ENCODE data around the gene SLC2A1.
A peak's percentile ranks its signal among the peaks of the same experiment; 100 is the strongest.

The SLC2A1 gene

GRCh38 chr1:42927920-42928505 is 30.7 kb downstream of the SLC2A1 start:
- H3K4me3 ChIP-seq (ENCODE audit: low read depth, low read length), result no peak overlapping the region
- TF ChIP-seq CTCF (IDR thresholded peaks at IDR 0.05; ENCODE audit: control insufficient read depth, extremely low read depth, insufficient read depth), result no peak
- no peak for DNase-seq (ENCODE audit: low read depth)

DNA sequence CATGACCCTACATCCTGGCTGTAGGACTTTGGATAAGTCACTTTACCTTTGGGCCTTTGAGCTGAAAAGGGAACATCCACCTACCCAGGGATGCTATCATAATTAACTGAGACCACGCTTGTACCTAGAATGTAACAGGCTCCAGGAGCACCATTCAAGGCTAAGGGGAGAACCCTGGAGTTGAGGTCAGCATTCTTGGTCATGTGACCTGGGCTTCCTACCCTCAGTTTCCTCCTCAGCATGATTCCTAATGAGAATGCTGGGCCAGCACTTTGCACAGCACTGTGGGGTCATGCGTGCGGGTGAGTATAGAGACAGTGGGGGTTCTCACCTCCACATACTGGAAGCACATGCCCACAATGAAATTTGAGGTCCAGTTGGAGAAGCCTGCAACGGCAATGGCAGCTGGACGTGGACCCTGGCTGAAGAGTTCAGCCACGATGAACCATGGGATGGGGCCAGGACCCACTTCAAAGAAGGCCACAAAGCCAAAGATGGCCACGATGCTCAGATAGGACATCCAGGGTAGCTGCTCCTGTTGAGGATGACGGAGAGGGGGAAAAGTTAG is 31.3 kb downstream of the SLC2A1 start:
- H3K4me3 ChIP-seq (ENCODE audit: low read depth, low read length), result no peak overlapping the region
- no peak for DNase-seq (ENCODE audit: low read depth)
- TF ChIP-seq CTCF (IDR thresholded peaks at IDR 0.05; ENCODE audit: control insufficient read depth, extremely low read depth, insufficient read depth), result no peak

- no peak for TF ChIP-seq CTCF (IDR thresholded peaks at IDR 0.05; ENCODE audit: control insufficient read depth, extremely low read depth, insufficient read depth)
- no peak for DNase-seq (ENCODE audit: low read depth)
- no peak overlapping the region for H3K4me3 ChIP-seq (ENCODE audit: low read depth, low read length)
These were observed 31.8 kb downstream of the SLC2A1 start for GRCh38 chr1:42926879-42927242.

- H3K4me3 ChIP-seq (ENCODE audit: low read depth, low read length), result no peak overlapping the region
- TF ChIP-seq CTCF (IDR thresholded peaks at IDR 0.05; ENCODE audit: control insufficient read depth, extremely low read depth, insufficient read depth), result no peak
- no peak for DNase-seq (ENCODE audit: low read depth)
These were observed 32.3 kb downstream of the SLC2A1 start for GRCh38 chr1:42926235-42926878.

GRCh38 chr1:42924851-42925760 is 33.6 kb downstream of the SLC2A1 start:
- no peak for TF ChIP-seq CTCF (IDR thresholded peaks at IDR 0.05; ENCODE audit: control insufficient read depth, extremely low read depth, insufficient read depth)
- no peak for DNase-seq (ENCODE audit: low read depth)
- peak overlapping the region; percentile 76 for H3K4me3 ChIP-seq (ENCODE audit: low read depth, low read length)

DNA sequence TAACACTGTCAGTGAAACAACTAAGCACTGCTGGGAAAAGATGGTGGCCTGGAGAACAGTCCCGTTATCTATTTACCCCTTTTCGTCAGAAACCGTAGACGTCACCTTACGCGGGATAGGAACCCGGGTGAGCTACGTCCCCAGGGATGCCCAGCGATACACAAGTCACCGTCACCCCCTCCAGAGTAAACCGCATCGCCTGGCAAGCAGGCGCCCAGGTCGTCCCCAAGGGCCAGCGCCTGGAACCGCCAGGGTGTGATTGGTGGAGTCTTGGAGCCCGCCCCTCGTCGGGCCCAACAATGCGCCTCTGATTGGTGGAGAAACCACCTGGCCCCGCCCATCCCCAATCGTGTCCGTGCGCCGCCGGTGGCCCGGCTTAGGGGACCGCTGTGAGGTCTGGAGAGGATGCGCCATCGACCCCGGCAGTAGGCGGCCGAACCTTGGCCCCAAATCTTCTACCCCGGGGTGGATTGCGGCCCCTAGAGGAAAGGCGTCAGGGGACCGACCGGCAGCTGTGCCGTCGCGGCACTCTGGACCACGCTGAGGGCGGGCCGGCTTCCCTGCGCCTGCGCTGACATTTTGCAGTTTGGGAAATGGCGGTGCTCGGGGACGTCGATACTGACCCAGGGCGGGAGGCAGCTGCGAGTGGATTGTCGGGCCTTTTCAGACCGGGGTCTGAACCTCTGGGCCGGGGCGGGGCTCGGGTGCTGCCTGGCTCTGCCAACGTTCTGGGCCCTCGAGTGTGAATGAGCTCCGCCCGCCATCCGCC is 34.4 kb downstream of the SLC2A1 start:
- H3K4me3 ChIP-seq (ENCODE audit: low read depth, low read length), result peak overlapping the region; percentile 76
- TF ChIP-seq CTCF (IDR thresholded peaks at IDR 0.05; ENCODE audit: control insufficient read depth, extremely low read depth, insufficient read depth), result no peak

More for the DNA sequence above, 34.4 kb downstream of the SLC2A1 start:
- peak; percentile 57 for DNase-seq (ENCODE audit: low read depth)
